H9 (cell line): ENCODE data around the gene LAMC1. TPM values are rescaled to one million over a fixed set of nuclear protein-coding genes. Genes with fewer than 3 reads are reported as not detected.

Experiments used
- DNase-seq: peaks from one replicate; pipeline ENCODE4 v3.0.0-alpha.2; 2017
- H2AFZ ChIP-seq: one replicate; pipeline ENCODE4 v1.6.1; 2013; ENCODE audit warnings: mild to moderate bottlenecking, low read length, control low read depth, moderate library complexity
- H2AK5ac ChIP-seq: 2 replicates; pipeline ENCODE4 v1.6.1; 2013; ENCODE audit warnings: low read length, control low read depth, mixed read lengths; ENCODE audit not compliant: insufficient read length
- H2BK120ac ChIP-seq: one replicate; pipeline ENCODE4 v1.6.1; 2013; ENCODE audit warnings: low read depth, mild to moderate bottlenecking, low read length, control low read depth, inconsistent platforms; ENCODE audit not compliant: poor library complexity, severe bottlenecking
- H2BK12ac ChIP-seq: 2 replicates; pipeline ENCODE4 v1.6.1; 2013; ENCODE audit warnings: low read length, control low read depth, mixed read lengths, low read depth; ENCODE audit not compliant: insufficient read length
- H2BK15ac ChIP-seq: 2 replicates; pipeline ENCODE4 v1.6.1; 2013; ENCODE audit warnings: low read depth, low read length, control low read depth
- H2BK20ac ChIP-seq: one replicate; pipeline ENCODE4 v1.6.1; 2013; ENCODE audit warnings: low read depth, mild to moderate bottlenecking, low read length, control low read depth, inconsistent platforms; ENCODE audit not compliant: poor library complexity, severe bottlenecking
- H2BK5ac ChIP-seq: 2 replicates; pipeline ENCODE4 v1.6.1; 2013; ENCODE audit warnings: low read length, control low read depth, mixed read lengths; ENCODE audit not compliant: insufficient read length
- H3K14ac ChIP-seq: 2 replicates; pipeline ENCODE4 v1.6.1; 2013; ENCODE audit warnings: low read length, control low read depth; ENCODE audit not compliant: insufficient read depth
- H3K18ac ChIP-seq: 2 replicates; pipeline ENCODE4 v1.6.1; 2013; ENCODE audit warnings: low read depth, mild to moderate bottlenecking, mixed read lengths, low read length, control low read depth; ENCODE audit not compliant: insufficient read length
- H3K23ac ChIP-seq: 2 replicates; pipeline ENCODE4 v1.6.1; 2013; ENCODE audit warnings: low read length, control low read depth, mixed read lengths, low read depth; ENCODE audit not compliant: insufficient read length
- H3K23me2 ChIP-seq: 2 replicates; pipeline ENCODE4 v1.6.1; 2013; ENCODE audit warnings: low read depth, mild to moderate bottlenecking, mixed read lengths, low read length, control low read depth; ENCODE audit not compliant: insufficient read length, poor library complexity, severe bottlenecking
- H3K27ac ChIP-seq: 2 replicates; pipeline ENCODE4 v1.5.1; 2013; ENCODE audit warnings: low read length, control low read depth, mixed read lengths, low read depth; ENCODE audit not compliant: insufficient read length
- H3K27me3 ChIP-seq: 2 replicates; pipeline ENCODE4 v1.6.1; 2013; ENCODE audit warnings: low read length, control low read depth, inconsistent platforms; ENCODE audit not compliant: insufficient read depth
- H3K4ac ChIP-seq: 2 replicates; pipeline ENCODE4 v1.6.1; 2013; ENCODE audit warnings: low read depth, mild to moderate bottlenecking, control low read depth, inconsistent platforms, low read length, moderate library complexity
- H3K4me1 ChIP-seq: 2 replicates; pipeline ENCODE4 v1.6.1; 2013; ENCODE audit warnings: low read length, control low read depth, inconsistent platforms; ENCODE audit not compliant: insufficient read depth
- H3K4me2 ChIP-seq: 2 replicates; pipeline ENCODE4 v1.6.1; 2013; ENCODE audit warnings: low read length, control low read depth, mixed read lengths; ENCODE audit not compliant: insufficient read length, insufficient read depth
- H3K56ac ChIP-seq: 2 replicates; pipeline ENCODE4 v1.6.1; 2013; ENCODE audit warnings: low read depth, mild to moderate bottlenecking, mixed read lengths, low read length, control low read depth; ENCODE audit not compliant: insufficient read length
- H3K79me1 ChIP-seq: 2 replicates; pipeline ENCODE4 v1.6.1; 2013; ENCODE audit warnings: low read depth, mild to moderate bottlenecking, moderate library complexity, low read length, control low read depth, inconsistent platforms; ENCODE audit not compliant: insufficient read depth, poor library complexity, severe bottlenecking
- H3K79me2 ChIP-seq: 2 replicates; pipeline ENCODE4 v1.6.1; 2013; ENCODE audit warnings: low read length, control low read depth, inconsistent platforms; ENCODE audit not compliant: insufficient read depth
- H3K9ac ChIP-seq: 2 replicates; pipeline ENCODE4 v1.6.1; 2013; ENCODE audit warnings: low read length, control low read depth, mixed read lengths; ENCODE audit not compliant: insufficient read length; ENCODE audit errors: extremely low read depth
- H3K9me3 ChIP-seq: one replicate; pipeline ENCODE4 v1.6.1; 2013; ENCODE audit warnings: low read depth, low read length, inconsistent platforms; ENCODE audit not compliant: control insufficient read depth
- H3T11ph ChIP-seq: one replicate; pipeline ENCODE4 v1.6.1; 2013; ENCODE audit warnings: mild to moderate bottlenecking, low read length, control low read depth, inconsistent platforms
- H4K20me1 ChIP-seq: one replicate; pipeline ENCODE4 v1.6.1; 2013; ENCODE audit not compliant: control insufficient read depth, insufficient read length, insufficient read depth
- H4K5ac ChIP-seq: 2 replicates; pipeline ENCODE4 v1.6.1; 2013; ENCODE audit warnings: low read depth, mild to moderate bottlenecking, mixed read lengths, low read length, control low read depth; ENCODE audit not compliant: insufficient read length
- H4K8ac ChIP-seq: replicated peaks from 2 replicates; pipeline ENCODE4 v1.6.1; 2013; ENCODE audit warnings: low read length, control low read depth, mixed read lengths, low read depth; ENCODE audit not compliant: insufficient read length
- H4K91ac ChIP-seq: 2 replicates; pipeline ENCODE4 v1.6.1; 2013; ENCODE audit warnings: low read depth, mild to moderate bottlenecking, moderate library complexity, mixed read lengths, low read length, control low read depth; ENCODE audit not compliant: insufficient read length
- H3K27ac Mint-ChIP-seq, 3 experiments: 2 replicates in 2 of 3; 3 replicates in 1 of 3; pipeline ENCODE4 v1.8.0; 2020 to 2021; ENCODE audit warnings: mixed read lengths in 3 of 3, mild to moderate bottlenecking in 1 of 3, moderate library complexity in 1 of 3
- H3K27me3 Mint-ChIP-seq: 2 replicates; pipeline ENCODE4 v1.8.0; 2021; ENCODE audit warnings: low read depth, mild to moderate bottlenecking, moderate library complexity, mixed read lengths
- H3K36me3 Mint-ChIP-seq, 3 experiments: 2 replicates in 2 of 3; 3 replicates in 1 of 3; pipeline ENCODE4 v1.8.0; 2020 to 2021; ENCODE audit warnings: low read depth in 3 of 3, mixed read lengths in 3 of 3; ENCODE audit not compliant: insufficient read depth in 1 of 3
- H3K4me1 Mint-ChIP-seq, 2 experiments: 2 replicates each; pipeline ENCODE4 v1.8.0; 2020; ENCODE audit warnings: mixed read lengths in 2 of 2
- H3K4me3 Mint-ChIP-seq, 2 experiments: 2 replicates in 1 of 2; 3 replicates in 1 of 2; pipeline ENCODE4 v1.8.0; 2020 to 2021; ENCODE audit warnings: mild to moderate bottlenecking in 2 of 2, mixed read lengths in 2 of 2, moderate library complexity in 1 of 2
- H3K9me3 Mint-ChIP-seq, 2 experiments: 2 replicates in 1 of 2; 3 replicates in 1 of 2; pipeline ENCODE4 v1.8.0; 2020; ENCODE audit warnings: mild to moderate bottlenecking in 2 of 2, mixed read lengths in 2 of 2, moderate library complexity in 1 of 2
- WGBS: extraction: QIAGEN DNeasy Blood & Tissue Kit; methylation state at CpG from one replicate; pipeline ENCODE4 v1.1.7; 2013; ENCODE audit warnings: missing lambda C conversion rate, low lambda C conversion rate, mixed read lengths; ENCODE audit not compliant: insufficient read length; ENCODE audit errors: extremely low coverage; 5-methylcytosine and 5-hydroxymethylcytosine counted together
- total RNA-seq: library from RNA; stranded (reverse); gene quantifications from 2 replicates; pipeline ENCODE4 v1.2.1, GENCODE V29; 2021
- TF ChIP-seq, protein P1 (sequence below): fragments of 200-600 bp; sonication (generic); conservative IDR thresholded peaks from 3 replicates; pipeline ENCODE4 v1.8.0; 2021; ENCODE audit warnings: antibody characterized with exemption, mild to moderate bottlenecking

LAMC1 gene
- total RNA-seq, 1 experiment from 2014 or later = 96.2 TPM

DNA sequence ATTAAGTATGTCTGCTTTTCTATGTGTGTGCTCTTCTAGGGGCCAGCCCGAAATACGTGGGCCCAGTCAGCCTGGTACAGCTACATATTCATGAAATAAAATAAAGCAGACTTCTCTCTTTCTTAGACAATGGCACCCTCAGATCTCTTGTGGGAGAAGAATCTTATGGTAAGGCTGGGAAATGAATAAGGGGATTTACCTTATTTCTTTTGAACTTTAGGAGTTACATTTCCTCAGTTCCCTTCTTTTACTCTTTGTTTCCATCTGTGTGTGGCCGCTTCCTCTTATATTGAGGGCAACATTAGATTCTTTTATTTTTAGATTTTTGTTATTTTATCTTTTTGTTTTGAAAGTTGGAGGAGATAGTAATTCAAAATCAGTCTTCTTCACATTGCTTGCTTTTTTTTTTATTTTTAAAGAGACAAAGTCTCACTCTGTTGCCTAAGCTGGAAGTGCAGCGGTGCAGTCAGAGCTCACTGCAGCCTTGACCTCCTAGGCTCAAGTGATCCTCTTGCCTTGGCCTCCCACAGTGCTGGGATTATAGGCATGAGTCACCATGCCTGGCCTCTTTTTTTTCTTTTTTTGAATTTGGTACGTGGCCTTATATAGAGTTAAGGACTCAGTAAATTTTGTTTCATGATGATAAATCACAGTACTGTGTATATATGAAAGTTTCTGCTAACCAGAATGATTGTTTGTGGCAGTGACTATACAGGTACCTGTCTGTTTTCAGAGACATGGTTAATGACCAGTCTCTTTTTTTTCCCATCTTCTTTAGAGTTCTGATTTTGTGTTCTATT, 9.1 kb downstream of the LAMC1 start:
- no peaks in the 10 kb centered on the region for H3K9me3 ChIP-seq
- no peak for DNase-seq
- TF ChIP-seq, protein P1, sequence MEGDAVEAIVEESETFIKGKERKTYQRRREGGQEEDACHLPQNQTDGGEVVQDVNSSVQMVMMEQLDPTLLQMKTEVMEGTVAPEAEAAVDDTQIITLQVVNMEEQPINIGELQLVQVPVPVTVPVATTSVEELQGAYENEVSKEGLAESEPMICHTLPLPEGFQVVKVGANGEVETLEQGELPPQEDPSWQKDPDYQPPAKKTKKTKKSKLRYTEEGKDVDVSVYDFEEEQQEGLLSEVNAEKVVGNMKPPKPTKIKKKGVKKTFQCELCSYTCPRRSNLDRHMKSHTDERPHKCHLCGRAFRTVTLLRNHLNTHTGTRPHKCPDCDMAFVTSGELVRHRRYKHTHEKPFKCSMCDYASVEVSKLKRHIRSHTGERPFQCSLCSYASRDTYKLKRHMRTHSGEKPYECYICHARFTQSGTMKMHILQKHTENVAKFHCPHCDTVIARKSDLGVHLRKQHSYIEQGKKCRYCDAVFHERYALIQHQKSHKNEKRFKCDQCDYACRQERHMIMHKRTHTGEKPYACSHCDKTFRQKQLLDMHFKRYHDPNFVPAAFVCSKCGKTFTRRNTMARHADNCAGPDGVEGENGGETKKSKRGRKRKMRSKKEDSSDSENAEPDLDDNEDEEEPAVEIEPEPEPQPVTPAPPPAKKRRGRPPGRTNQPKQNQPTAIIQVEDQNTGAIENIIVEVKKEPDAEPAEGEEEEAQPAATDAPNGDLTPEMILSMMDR = no peak
- H3K23ac ChIP-seq = no peak overlapping the region
- no peak overlapping the region for H2BK120ac ChIP-seq
- H3K9ac ChIP-seq = no peak overlapping the region
- H3K79me1 ChIP-seq = no peaks in the 10 kb centered on the region
- no peak overlapping the region for H2BK15ac ChIP-seq
- H3K9me3 Mint-ChIP-seq = no peaks in the 10 kb centered on the region
- no peaks in the 10 kb centered on the region for H3K23me2 ChIP-seq
- H4K8ac ChIP-seq = no peak overlapping the region
- peaks cover 2% of the 10 kb centered on the region for H3K27me3 Mint-ChIP-seq
- no peak overlapping the region for H3K4me3 Mint-ChIP-seq
- H3T11ph ChIP-seq = no peak overlapping the region
- no CpG with 5 or more reads among the region's 5 CpGs for WGBS
- H3K18ac ChIP-seq = no peak overlapping the region
- H3K36me3 Mint-ChIP-seq = peaks cover 0 to 4% (median 3%) of the 10 kb centered on the region in 3 experiments; a peak in 2 of 7 replicates
- H4K5ac ChIP-seq = no peak overlapping the region
- no peak overlapping the region for H3K27ac ChIP-seq
- H4K91ac ChIP-seq = no peak overlapping the region
- 0 out of 7 replicates have a peak overlapping the region, but pooled peaks of 1 of the 3 experiments have one; percentile 21 for H3K27ac Mint-ChIP-seq
- H3K56ac ChIP-seq = no peak overlapping the region
- no peaks in the 10 kb centered on the region; the same call in 1 of the 2 replicates for H3K79me2 ChIP-seq
- no peaks in the 10 kb centered on the region for H4K20me1 ChIP-seq
- peaks cover 3% of the 10 kb centered on the region for H3K4me1 ChIP-seq
- H2BK5ac ChIP-seq = no peak overlapping the region
- H3K14ac ChIP-seq = no peak overlapping the region
- no peaks in the 10 kb centered on the region for H3K27me3 ChIP-seq
- H3K4me2 ChIP-seq = no peak overlapping the region
- no peak overlapping the region for H2BK20ac ChIP-seq
- no peak overlapping the region for H2AFZ ChIP-seq
- peaks cover 52 to 58% of the 10 kb centered on the region in 2 experiments for H3K4me1 Mint-ChIP-seq
- no peak overlapping the region for H2BK12ac ChIP-seq
- no peak overlapping the region for H3K4ac ChIP-seq
- no peak overlapping the region for H2AK5ac ChIP-seq
